ENCODE measurements around the gene LGALS16. TPM values are rescaled to one million over a fixed set of nuclear protein-coding genes. Genes with fewer than 3 reads are reported as not detected.

The LGALS16 gene
- total and polyA plus RNA-seq, 10 of the 15 experiments (the other 5 are each of a cell fraction or from before 2014, with no cell fraction given) = not detected

GRCh38 chr19:39708594-39708993 lies 52.9 kb downstream of the LGALS16 start (continued):
- peak; percentile 96 for TF ChIP-seq SPI1 (IDR thresholded peaks at IDR 0.05; ENCODE audit: borderline replicate concordance, insufficient read depth, low read depth, low read length)
- TF ChIP-seq RUNX3 (IDR thresholded peaks at IDR 0.05; ENCODE audit: low read length) = peak; percentile 50; the same call in 1 of the 2 replicates
- peak; percentile 19 to 53; a peak in 1 of 4 replicates for TF ChIP-seq EP300 (IDR thresholded peaks at IDR 0.05; ENCODE audit: borderline replicate concordance in 1 of 2, control insufficient read depth in 1 of 2, low read depth in 2 of 2, low read length in 2 of 2)
- TF ChIP-seq IKZF2 (IDR thresholded peaks at IDR 0.05) = peak in 1 of 2 experiments; percentile 34; a peak in 1 of 4 replicates
- TF ChIP-seq NRF1 (conservative IDR thresholded peaks at IDR 0.05; ENCODE audit: low read depth, low read length) = no peak
- no peak for TF ChIP-seq NFXL1 (IDR thresholded peaks at IDR 0.05; ENCODE audit: borderline replicate concordance)
- TF ChIP-seq POLR2A (IDR thresholded peaks at IDR 0.05; ENCODE audit: low read depth, low read length) = no peak
- no peak for TF ChIP-seq REST (IDR thresholded peaks at IDR 0.05; ENCODE audit: low read depth, low read length)
- TF ChIP-seq NR2C2 (IDR thresholded peaks at IDR 0.05; ENCODE audit: borderline replicate concordance, control insufficient read depth, insufficient read length, low read depth) = no peak
- TF ChIP-seq BCLAF1 (IDR thresholded peaks at IDR 0.05) = no peak
- TF ChIP-seq ZNF687 (IDR thresholded peaks at IDR 0.05) = no peak
- TF ChIP-seq ATF2 (IDR thresholded peaks at IDR 0.05; ENCODE audit: low read length) = peak; percentile 26; the same call in 1 of the 2 replicates

Measured in GM12878 (cell line).